Calu3 (cell line): ENCODE data around the gene EP400. TPM values are rescaled to one million over a fixed set of nuclear protein-coding genes. Genes with fewer than 3 reads are reported as not detected.

Source experiments
- BruUV-seq: library from RNA; stranded (reverse); fragments of 400-500 nt; replicated peaks from 2 replicates; lab custom pipeline; 2021; lab: Mats Ljungman, UMichigan
- CTCF ChIA-PET: fragments of 300-600 bp; sonication (Branson Sonifier 250); formaldehyde crosslinking; loops from one replicate; lab custom pipeline; 2022; ENCODE audit warnings: antibody characterized with exemption; lab: Charles Lee
- DNase-seq: peaks from one replicate; pipeline ENCODE4 v3.0.0; 2022
- H3K27ac Mint-ChIP-seq: one replicate; pipeline ENCODE4 v1.8.0; 2022; ENCODE audit warnings: mixed read lengths; ENCODE audit not compliant: unreplicated experiment
- H3K27me3 Mint-ChIP-seq: one replicate; pipeline ENCODE4 v1.8.0; 2022; ENCODE audit warnings: mixed read lengths; ENCODE audit not compliant: unreplicated experiment
- H3K36me3 Mint-ChIP-seq: one replicate; pipeline ENCODE4 v1.8.0; 2022; ENCODE audit warnings: mild to moderate bottlenecking, moderate library complexity, mixed read lengths; ENCODE audit not compliant: insufficient read depth, unreplicated experiment
- H3K4me1 Mint-ChIP-seq: one replicate; pipeline ENCODE4 v1.8.0; 2022; ENCODE audit warnings: mild to moderate bottlenecking, low read depth, mixed read lengths; ENCODE audit not compliant: unreplicated experiment
- H3K4me3 Mint-ChIP-seq: one replicate; pipeline ENCODE4 v1.8.0; 2022; ENCODE audit warnings: mild to moderate bottlenecking, low read depth, moderate library complexity, mixed read lengths; ENCODE audit not compliant: unreplicated experiment
- H3K9me3 Mint-ChIP-seq: one replicate; pipeline ENCODE4 v1.8.0; 2022; ENCODE audit warnings: low read depth, mixed read lengths; ENCODE audit not compliant: unreplicated experiment
- CTCF ChIP-seq: fragments of 200-600 bp; IDR thresholded peaks from one replicate; pipeline ENCODE4 v1.8.0; 2022; ENCODE audit warnings: antibody characterized with exemption; ENCODE audit not compliant: unreplicated experiment
- intact Hi-C: fragments of 100-400 bp; cut with micrococcal nuclease; formaldehyde crosslinking; loops from one replicate; pipeline ENCODE4 v1.10.0; 2022; ENCODE audit not compliant: unreplicated experiment
- total RNA-seq: library from RNA; stranded (reverse); gene quantifications from 2 replicates; pipeline ENCODE4 v1.2.3, GENCODE V29; 2022

EP400 gene
- total RNA-seq, 1 experiment from 2014 or later, result 88.7 TPM

GRCh38 chr12:131915823-131916222 is 33.9 kb upstream of the EP400 start:
- H3K4me3 Mint-ChIP-seq, result no peak overlapping the region
- no peaks in the 10 kb centered on the region for H3K27me3 Mint-ChIP-seq
- BruUV-seq, result no TSS peak
- no peaks in the 10 kb centered on the region for H3K9me3 Mint-ChIP-seq
- CTCF ChIA-PET, result no interaction called here
- no peak for TF ChIP-seq CTCF
- H3K27ac Mint-ChIP-seq, result no peak overlapping the region
- intact Hi-C loops, result no loop called here
- H3K4me1 Mint-ChIP-seq, result peaks cover 16% of the 10 kb centered on the region
- peaks cover 47% of the 10 kb centered on the region for H3K36me3 Mint-ChIP-seq
- no peak for DNase-seq

GRCh38 chr12:131916306-131917138 is 33.2 kb upstream of the EP400 start:
- CTCF ChIA-PET, result no interaction called here
- Mint-ChIP-seq H3K36me3 (peaks cover 45% of the 10 kb centered on the region), H3K4me3 (no peak overlapping the region), H3K9me3 (no peaks in the 10 kb centered on the region), H3K27me3 (no peaks in the 10 kb centered on the region), H3K27ac (no peak overlapping the region), H3K4me1 (peaks cover 15% of the 10 kb centered on the region)
- no peak for TF ChIP-seq CTCF
- BruUV-seq, result no TSS peak
- intact Hi-C loops, result no loop called here
- DNase-seq, result no peak

GRCh38 chr12:131917139-131917710 is 32.5 kb upstream of the EP400 start:
- CTCF ChIA-PET, result no interaction called here
- no TSS peak for BruUV-seq
- Mint-ChIP-seq H3K27ac (no peak overlapping the region), H3K4me3 (no peak overlapping the region), H3K9me3 (no peaks in the 10 kb centered on the region), H3K4me1 (peaks cover 8% of the 10 kb centered on the region), H3K36me3 (peaks cover 44% of the 10 kb centered on the region), H3K27me3 (no peaks in the 10 kb centered on the region)
- no peak for DNase-seq
- intact Hi-C loops, result no loop called here
- no peak for TF ChIP-seq CTCF

GRCh38 chr12:131917711-131918306 is 31.9 kb upstream of the EP400 start:
- Mint-ChIP-seq H3K27ac (no peak overlapping the region), H3K4me1 (peaks cover 2% of the 10 kb centered on the region), H3K36me3 (peaks cover 39% of the 10 kb centered on the region), H3K27me3 (no peaks in the 10 kb centered on the region), H3K9me3 (no peaks in the 10 kb centered on the region), H3K4me3 (no peak overlapping the region)
- no peak for TF ChIP-seq CTCF
- intact Hi-C loops, result no loop called here
- DNase-seq, result no peak
- BruUV-seq, result no TSS peak
- CTCF ChIA-PET, result interaction anchor here (0.5 kb wide), 1 partner anchor 680 kb away, joined by 3 read pairs; no protein-coding TSS in a partner anchor
